Ovary (tissue), 3 donors: ENCODE data around the gene BCL2L13.

Experiments used
- EP300 ChIP-seq: sonication (generic); formaldehyde crosslinking; IDR thresholded peaks from one replicate; pipeline ENCODE4 v1.6.1; 2017; ENCODE audit warnings: antibody characterized with exemption
- POLR2A ChIP-seq: fragments of 450-650 bp; IDR thresholded peaks from one replicate; pipeline ENCODE4 v1.6.1; 2017; ENCODE audit warnings: antibody characterized with exemption, mild to moderate bottlenecking, moderate library complexity
- TF ChIP-seq, protein P1 (sequence below), 3 donors: fragments of 450-650 bp in 2 of 3; fragments of 200-600 bp in 1 of 3; IDR thresholded peaks; one replicate each; pipeline versions ENCODE4 v1.5.1 to v1.8.0; 2016 to 2022; ENCODE audit warnings: antibody characterized with exemption in 3 of 3, mild to moderate bottlenecking in 1 of 3
- donor health status: DM: no; HTN: no; CAD: no.

DNA sequence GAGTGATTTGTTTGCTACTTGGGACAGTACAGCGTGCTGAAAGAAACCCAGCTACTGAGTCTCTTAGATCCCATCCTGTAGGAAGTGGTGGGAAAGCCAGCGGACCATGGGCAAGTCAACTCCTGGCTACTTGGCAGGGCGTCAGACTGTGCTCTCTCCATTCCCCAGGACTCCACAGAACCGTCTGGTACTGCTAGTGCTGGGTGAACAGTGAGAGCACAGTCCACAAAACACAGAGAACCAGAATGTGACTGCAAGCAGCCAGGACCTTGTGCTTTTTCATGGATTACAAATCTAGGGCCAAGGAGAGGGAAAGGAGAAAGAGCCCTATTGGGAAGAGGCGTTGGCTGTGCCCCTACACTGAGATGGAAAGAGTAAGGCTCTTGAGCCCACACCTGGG lies 125.5 kb downstream of the BCL2L13 start:
- TF ChIP-seq, protein P1, sequence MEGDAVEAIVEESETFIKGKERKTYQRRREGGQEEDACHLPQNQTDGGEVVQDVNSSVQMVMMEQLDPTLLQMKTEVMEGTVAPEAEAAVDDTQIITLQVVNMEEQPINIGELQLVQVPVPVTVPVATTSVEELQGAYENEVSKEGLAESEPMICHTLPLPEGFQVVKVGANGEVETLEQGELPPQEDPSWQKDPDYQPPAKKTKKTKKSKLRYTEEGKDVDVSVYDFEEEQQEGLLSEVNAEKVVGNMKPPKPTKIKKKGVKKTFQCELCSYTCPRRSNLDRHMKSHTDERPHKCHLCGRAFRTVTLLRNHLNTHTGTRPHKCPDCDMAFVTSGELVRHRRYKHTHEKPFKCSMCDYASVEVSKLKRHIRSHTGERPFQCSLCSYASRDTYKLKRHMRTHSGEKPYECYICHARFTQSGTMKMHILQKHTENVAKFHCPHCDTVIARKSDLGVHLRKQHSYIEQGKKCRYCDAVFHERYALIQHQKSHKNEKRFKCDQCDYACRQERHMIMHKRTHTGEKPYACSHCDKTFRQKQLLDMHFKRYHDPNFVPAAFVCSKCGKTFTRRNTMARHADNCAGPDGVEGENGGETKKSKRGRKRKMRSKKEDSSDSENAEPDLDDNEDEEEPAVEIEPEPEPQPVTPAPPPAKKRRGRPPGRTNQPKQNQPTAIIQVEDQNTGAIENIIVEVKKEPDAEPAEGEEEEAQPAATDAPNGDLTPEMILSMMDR (IDR thresholded peaks at IDR 0.05) = no peak
- TF ChIP-seq POLR2A (no peak), EP300 (no peak)
